Lung (tissue), 16 donors: Measurements from ENCODE around the gene SFRP4. TPM values are rescaled to one million over a fixed set of nuclear protein-coding genes. Genes with fewer than 3 reads are reported as not detected.
A peak's percentile ranks its signal among the peaks of the same experiment; 100 is the strongest.

Experiments used
- ATAC-seq: fragments of 200-7000 bp; cut with Tn5 transposase; one replicate; pipeline ENCODE4 v1.9.1; 2020; ENCODE audit warnings: moderate number of reproducible peaks; ENCODE audit not compliant: insufficient read depth, low FRiP score
- DNase-seq, 3 donors: peaks; one replicate each; pipeline ENCODE4 v3.0.0-alpha.2; 2013 to 2017
- H3K27ac ChIP-seq, 2 donors: one replicate each; pipeline ENCODE4 v1.5.1; 2013; ENCODE audit warnings: mild to moderate bottlenecking in 2 of 2, moderate library complexity in 2 of 2, control low read depth in 1 of 2, inconsistent platforms in 1 of 2, low read depth in 1 of 2, low read length in 1 of 2
- H3K27me3 ChIP-seq, 3 donors: one replicate each; pipeline ENCODE4 v1.5.1; 2013; ENCODE audit warnings: low read length in 2 of 3; ENCODE audit not compliant: control insufficient read depth in 3 of 3, insufficient read depth in 3 of 3
- H3K36me3 ChIP-seq, 4 donors: one replicate each; pipeline ENCODE4 v1.5.1; 2013; ENCODE audit warnings: low read length in 4 of 4, mild to moderate bottlenecking in 1 of 4, moderate library complexity in 1 of 4; ENCODE audit not compliant: control insufficient read depth in 4 of 4, insufficient read depth in 4 of 4
- H3K4me1 ChIP-seq, 5 donors: one replicate each; pipeline ENCODE4 v1.5.1; 2013; ENCODE audit warnings: low read length in 5 of 5, mild to moderate bottlenecking in 2 of 5, moderate library complexity in 1 of 5; ENCODE audit not compliant: control insufficient read depth in 5 of 5, insufficient read depth in 5 of 5
- H3K4me3 ChIP-seq: one replicate; pipeline ENCODE4 v1.5.1; 2013; ENCODE audit warnings: mild to moderate bottlenecking, control low read depth, moderate library complexity
- H3K9ac ChIP-seq, 2 donors: one replicate each; pipeline ENCODE4 v1.5.1; 2013; ENCODE audit warnings: low read length in 2 of 2, control low read depth in 1 of 2; ENCODE audit not compliant: insufficient read depth in 1 of 2
- H3K9me3 ChIP-seq, 4 donors: one replicate each; pipeline ENCODE4 v1.5.1; 2013; ENCODE audit warnings: low read length in 3 of 4, mild to moderate bottlenecking in 1 of 4, moderate library complexity in 1 of 4; ENCODE audit not compliant: control insufficient read depth in 4 of 4, insufficient read depth in 3 of 4
- CTCF ChIP-seq: IDR thresholded peaks from 2 replicates; pipeline ENCODE4 v1.5.1; 2012; ENCODE audit warnings: mild to moderate bottlenecking; ENCODE audit errors: control extremely low read depth, extremely low read depth
- WGBS, 2 donors: extraction: QIAGEN DNeasy Blood & Tissue Kit; methylation state at CpG; one replicate each; pipeline ENCODE4 v1.1.7; 2013; 5-methylcytosine and 5-hydroxymethylcytosine counted together
- long read RNA-seq, 5 donors: transcript quantifications; one replicate each; lab custom pipeline, GENCODE V29; 2026
- polyA plus RNA-seq, 2 donors: library from polyadenylated mRNA; stranded (reverse); fragments of 200-250 nt; gene quantifications; one replicate each; pipeline ENCODE4 v1.2.1, GENCODE V29; 2013
- total RNA-seq, 2 donors: library from RNA; depleted of rRNA in 1 of 2; stranded (reverse); fragments of >200 nt in 1 of 2; gene quantifications; one replicate each; pipeline ENCODE4 v1.2.1, GENCODE V29; 2014 to 2021
- donor health status: control.
- donor health status: control.
- donor health status: Bipolar disorder and iron deficiency.
- donor health status: healthy.
- donor health status: DM: yes; HTN: yes; CAD: no.

Gene SFRP4
- total RNA-seq (1 to 10 TPM; 2.5 to 5.3 TPM), polyA plus RNA-seq (1 to 10 TPM; 3.2 to 3.5 TPM)
- long read RNA-seq, donor 1, result 0 reads
- long read RNA-seq, donor 2, result 0 reads
- long read RNA-seq, donor 3, partial matches to known transcripts, result 53 of 61 reads
- long read RNA-seq, donor 3, other reads (novel, unspliced or antisense), result 8 of 61 reads
- long read RNA-seq, donor 4, result 0 reads
- long read RNA-seq, donor 5, partial matches to known transcripts, result 17 of 19 reads
- long read RNA-seq, donor 5, other reads (novel, unspliced or antisense), result 0 of 19 reads

DNA sequence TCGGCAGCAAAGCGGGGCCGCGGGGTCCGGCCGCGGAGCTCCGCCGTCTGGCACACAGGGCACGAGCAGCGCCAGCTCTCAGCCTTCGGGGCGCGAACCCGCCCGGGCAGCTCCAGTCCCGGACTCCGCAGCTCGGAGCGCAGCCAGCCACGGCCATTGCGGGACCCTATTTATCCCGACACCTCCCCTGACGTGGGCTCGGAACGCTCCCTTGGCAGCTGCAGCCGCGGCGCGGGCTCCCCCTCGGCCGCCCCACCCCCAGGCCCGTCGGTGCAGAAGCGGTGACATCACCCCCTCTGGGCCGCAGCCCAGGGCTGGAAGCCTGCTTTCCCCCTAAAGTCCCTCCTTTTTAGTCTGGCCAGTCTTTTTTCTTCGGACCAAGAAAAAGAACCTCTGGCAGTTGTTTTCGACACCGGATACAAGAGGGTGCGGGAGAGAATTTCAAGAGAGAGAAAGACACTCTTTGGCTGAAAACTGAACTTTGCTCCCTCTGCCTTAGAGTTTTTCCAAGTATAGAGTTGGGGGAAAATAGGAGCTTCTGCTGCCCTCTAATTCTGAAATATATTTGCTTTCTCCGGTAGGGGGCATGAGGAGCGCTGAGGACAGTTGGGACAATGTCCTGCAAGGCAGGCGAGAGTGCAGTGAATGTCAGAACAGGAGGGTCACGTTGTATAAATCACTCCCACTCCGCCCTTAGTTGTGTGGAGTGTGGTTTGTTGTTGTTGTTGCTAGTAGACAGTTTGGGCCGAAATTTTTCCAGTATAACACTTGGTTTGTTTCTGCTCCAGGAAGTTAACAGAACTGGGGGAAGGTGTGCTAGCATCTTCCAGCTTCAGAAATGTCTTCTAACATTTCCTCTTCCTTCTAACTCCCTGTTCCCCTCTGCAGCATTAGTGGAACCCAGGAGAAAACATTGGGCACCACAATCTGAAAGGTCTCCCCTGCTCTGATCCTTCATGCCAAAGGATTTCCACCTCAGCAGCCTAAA lies at the start of gene SFRP4:
Gene SFRP4 (minus strand): TSS at position 145 of the 988 bp plus-strand sequence. CDS start 280 bp downstream, outside the sequence.
- Histone ChIP-seq H3K27ac (peak within 1 kb of the TSS in 1 of 2 donors; percentile 52), H3K9ac (peak within 1 kb of the TSS in 1 of 2 donors; percentile 54), H3K27me3 (peaks cover 0 to 8% (median 2%) of the 10 kb centered on the region in 3 donors), H3K36me3 (no peaks in the 10 kb centered on the region), H3K4me1 (peaks cover 0 to 36% (median 5%) of the 10 kb centered on the region in 5 donors), H3K9me3 (peaks cover 0 to 2% (median 0%) of the 10 kb centered on the region in 4 donors), H3K4me3 (peak within 1 kb of the TSS; percentile 29)
- TF ChIP-seq CTCF, result peak; percentile 51
- DNase-seq (peak; percentile 83 to 90 (median 87)), ATAC-seq (peak; percentile 32)
- WGBS, 2 donors, result 0 to 1% methylated on average over 38 to 46 of the region's 46 CpGs

DNA sequence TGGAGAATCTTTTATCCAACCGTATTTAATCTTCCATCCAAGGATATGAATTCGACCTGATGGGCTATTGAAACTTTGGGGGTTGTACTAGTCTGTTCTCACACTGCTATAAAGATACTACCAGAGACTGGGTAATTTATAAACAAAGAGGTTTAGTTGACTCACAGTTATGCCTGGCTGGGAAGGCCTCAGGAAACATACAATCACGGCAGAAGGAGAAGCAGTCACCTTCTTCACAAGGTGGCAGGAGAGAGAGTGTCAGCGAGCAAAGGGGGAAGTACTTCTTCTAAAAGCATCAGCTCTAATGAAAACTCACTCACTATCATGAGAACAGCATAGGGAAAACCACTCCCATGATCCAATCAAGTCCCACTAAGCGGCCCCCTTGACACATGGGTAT lies 47.6 kb upstream of the SFRP4 start:
- Histone ChIP-seq H3K9me3 (no peaks in the 10 kb centered on the region), H3K9ac (no peak overlapping the region), H3K4me3 (no peak overlapping the region), H3K27ac (no peak overlapping the region), H3K27me3 (no peaks in the 10 kb centered on the region), H3K4me1 (no peaks in the 10 kb centered on the region), H3K36me3 (no peaks in the 10 kb centered on the region)
- 78 to 82% methylated on average over 5 of the region's 5 CpGs for WGBS, 2 donors
- ATAC-seq (no peak), DNase-seq (no peak)
- TF ChIP-seq CTCF, result no peak

GRCh38 chr7:37961251-37961650 lies 44.6 kb upstream of the SFRP4 start:
- DNase-seq, result no peak
- WGBS, 2 donors, result 84 to 94% methylated on average over 5 of the region's 5 CpGs

More at GRCh38 chr7:37961251-37961650, 44.6 kb upstream of the SFRP4 start:
- TF ChIP-seq CTCF, result no peak
- ATAC-seq, result no peak
- Histone ChIP-seq H3K27ac (no peak overlapping the region), H3K4me1 (peaks cover 0 to 6% (median 0%) of the 10 kb centered on the region in 5 donors), H3K36me3 (no peaks in the 10 kb centered on the region), H3K27me3 (no peaks in the 10 kb centered on the region), H3K9ac (no peak overlapping the region), H3K9me3 (no peaks in the 10 kb centered on the region), H3K4me3 (no peak overlapping the region)
